ENCODE measurements around the gene GNB5.

- TF ChIP-seq GATA2 (IDR thresholded peaks at IDR 0.05; ENCODE audit: low read depth, low read length) (no peak), GATA3 (IDR thresholded peaks at IDR 0.05; ENCODE audit: low read depth, low read length) (no peak)
Measured at GRCh38 chr15:52213206-52213605, 22.0 kb upstream of the GNB5 start.

All from SH-SY5Y (cell line).